Skeletal muscle tissue (tissue), 4 donors: ENCODE measurements around the gene PPARA. TPM values are rescaled to one million over a fixed set of nuclear protein-coding genes. Genes with fewer than 3 reads are reported as not detected.

ENCODE experiments used
- H3K27ac ChIP-seq: one replicate; pipeline ENCODE4 v1.7.0; 2013; ENCODE audit warnings: mild to moderate bottlenecking, low read depth, low read length, inconsistent platforms
- H3K27me3 ChIP-seq, 3 donors: one replicate each; pipeline ENCODE4 v1.7.0; 2013; ENCODE audit warnings: low read length in 3 of 3; ENCODE audit not compliant: control insufficient read depth in 3 of 3, insufficient read depth in 3 of 3
- H3K36me3 ChIP-seq, 3 donors: one replicate each; pipeline ENCODE4 v1.7.0; 2013; ENCODE audit warnings: low read length in 3 of 3; ENCODE audit not compliant: control insufficient read depth in 3 of 3, insufficient read depth in 3 of 3
- H3K4me1 ChIP-seq, 3 donors: one replicate each; pipeline ENCODE4 v1.7.0; 2013; ENCODE audit warnings: low read length in 3 of 3, mild to moderate bottlenecking in 3 of 3; ENCODE audit not compliant: control insufficient read depth in 3 of 3, insufficient read depth in 3 of 3
- H3K4me3 ChIP-seq, 3 donors: one replicate each; pipeline ENCODE4 v1.7.0; 2013; ENCODE audit warnings: low read length in 3 of 3
- H3K9ac ChIP-seq, 3 donors: one replicate each; pipeline ENCODE4 v1.7.0; 2013; ENCODE audit warnings: low read length in 3 of 3, mild to moderate bottlenecking in 3 of 3, moderate library complexity in 2 of 3, low read depth in 1 of 3
- H3K9me3 ChIP-seq, 3 donors: one replicate each; pipeline ENCODE4 v1.7.0; 2013; ENCODE audit warnings: low read length in 3 of 3; ENCODE audit not compliant: control insufficient read depth in 3 of 3
- total RNA-seq: library from RNA; depleted of rRNA; stranded (reverse); fragments of >200 nt; gene quantifications from one replicate; pipeline ENCODE4 v1.2.3, GENCODE V29; 2014
- donor health status: Osteomylitis.

The PPARA gene
- total RNA-seq, 1 donor from 2014 or later, result 18.8 TPM

GRCh38 chr22:46106279-46107022 lies 43.9 kb upstream of the PPARA start:
- Histone ChIP-seq H3K36me3 (peaks cover 29 to 53% (median 40%) of the 10 kb centered on the region in 3 donors), H3K4me1 (peaks cover 95 to 96% (median 95%) of the 10 kb centered on the region in 3 donors), H3K4me3 (peak overlapping the region in 2 of 3 donors; percentile 13 to 29), H3K27me3 (no peaks in the 10 kb centered on the region), H3K9me3 (no peaks in the 10 kb centered on the region), H3K9ac (peak overlapping the region; percentile 36 to 79 (median 51)), H3K27ac (peak overlapping the region; percentile 77)

- peak overlapping the region; percentile 45 to 79 (median 51) for H3K9ac ChIP-seq
- H3K4me1 ChIP-seq, result peaks cover 95 to 97% (median 97%) of the 10 kb centered on the region in 3 donors
- H3K4me3 ChIP-seq, result peak overlapping the region in 2 of 3 donors; percentile 54
- H3K36me3 ChIP-seq, result peaks cover 30 to 46% (median 33%) of the 10 kb centered on the region in 3 donors
- H3K27ac ChIP-seq, result peak overlapping the region; percentile 77
- H3K9me3 ChIP-seq, result no peaks in the 10 kb centered on the region
- no peaks in the 10 kb centered on the region for H3K27me3 ChIP-seq
Measured at GRCh38 chr22:46107089-46107664, 43.1 kb upstream of the PPARA start.

DNA sequence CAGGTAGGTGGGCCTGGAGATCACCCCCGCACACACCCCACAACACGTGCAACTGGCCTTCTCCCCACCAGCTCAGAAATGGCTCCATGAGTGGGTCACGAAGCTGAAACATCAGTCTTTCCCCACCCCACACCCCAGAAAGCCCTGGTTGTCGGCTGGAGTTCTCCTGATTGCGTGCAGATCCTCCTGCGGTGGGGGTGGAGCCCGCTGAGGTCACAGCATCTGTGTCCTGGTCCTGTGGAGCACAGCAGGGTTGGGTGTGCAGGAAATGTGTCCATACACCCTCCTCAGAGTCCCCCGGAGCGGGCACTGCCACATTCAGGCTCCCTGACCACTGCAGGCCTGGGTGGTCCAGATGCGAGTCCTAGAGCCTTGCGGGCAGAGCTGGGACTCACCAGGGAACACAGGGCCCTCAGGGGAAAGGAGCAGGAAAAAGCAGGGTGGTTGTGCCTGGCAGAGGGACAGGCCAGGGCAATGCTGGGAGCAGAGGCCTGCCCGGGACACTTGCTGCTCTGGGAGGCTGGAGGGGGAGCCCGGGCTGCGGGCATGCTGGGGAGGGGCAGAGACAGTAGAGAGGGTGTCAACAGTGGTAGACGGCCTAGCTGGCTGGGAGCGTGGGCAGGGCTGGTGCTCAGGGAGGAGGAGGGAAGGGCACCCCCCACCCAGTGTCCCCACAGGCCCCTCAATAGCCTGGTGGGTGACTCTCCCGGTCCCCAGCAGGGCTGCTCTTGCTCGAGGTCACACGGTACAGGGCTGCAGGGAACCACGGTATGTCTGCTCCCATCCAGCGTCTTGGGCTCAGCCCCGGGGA lies 42.4 kb upstream of the PPARA start:
- Histone ChIP-seq H3K4me1 (peaks cover 96 to 97% (median 97%) of the 10 kb centered on the region in 3 donors), H3K27ac (peak overlapping the region; percentile 77), H3K4me3 (peak overlapping the region in 2 of 3 donors; percentile 54)

GRCh38 chr22:46108564-46109473 lies 41.5 kb upstream of the PPARA start:
- Histone ChIP-seq H3K9me3 (no peaks in the 10 kb centered on the region), H3K9ac (peak overlapping the region; percentile 33 to 79 (median 45)), H3K27ac (peak overlapping the region; percentile 77), H3K4me1 (peaks cover 97% of the 10 kb centered on the region in 3 donors), H3K36me3 (peaks cover 29 to 44% (median 33%) of the 10 kb centered on the region in 3 donors), H3K27me3 (no peaks in the 10 kb centered on the region), H3K4me3 (no peak overlapping the region)

More for the DNA sequence above, 42.4 kb upstream of the PPARA start:
- H3K36me3 ChIP-seq, result peaks cover 28 to 46% (median 29%) of the 10 kb centered on the region in 3 donors
- no peaks in the 10 kb centered on the region for H3K27me3 ChIP-seq
- no peaks in the 10 kb centered on the region for H3K9me3 ChIP-seq
- peak overlapping the region; percentile 33 to 79 (median 45) for H3K9ac ChIP-seq

- H3K9me3 ChIP-seq, result no peaks in the 10 kb centered on the region
- peak overlapping the region; percentile 77 for H3K27ac ChIP-seq
- H3K27me3 ChIP-seq, result no peaks in the 10 kb centered on the region
- H3K4me3 ChIP-seq, result no peak overlapping the region
- peak overlapping the region; percentile 20 to 79 (median 23) for H3K9ac ChIP-seq
- peaks cover 29 to 43% (median 33%) of the 10 kb centered on the region in 3 donors for H3K36me3 ChIP-seq
- peaks cover 95 to 97% (median 97%) of the 10 kb centered on the region in 3 donors for H3K4me1 ChIP-seq
Measured at GRCh38 chr22:46109474-46110003, 40.8 kb upstream of the PPARA start.

DNA sequence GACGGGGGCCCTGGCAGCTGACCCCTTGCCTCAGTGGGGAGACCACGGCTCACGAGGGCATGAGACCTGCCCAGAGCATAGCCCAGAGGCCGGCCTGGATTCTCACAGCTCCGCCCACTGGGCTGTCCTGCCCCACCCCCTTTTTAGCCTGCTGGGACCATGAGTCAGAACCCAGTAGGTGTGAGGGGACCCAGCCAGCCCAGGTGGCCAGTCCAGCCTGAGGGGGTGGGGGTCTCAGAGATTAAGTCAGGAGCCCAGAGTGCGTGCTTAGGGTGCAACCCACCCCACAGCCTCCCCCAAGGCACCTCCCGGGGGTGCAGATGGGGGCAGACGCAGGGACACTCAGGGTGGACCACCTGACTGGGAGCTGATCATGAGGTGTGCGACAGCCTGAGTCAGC lies 40.1 kb upstream of the PPARA start:
- Histone ChIP-seq H3K9me3 (no peaks in the 10 kb centered on the region), H3K4me3 (no peak overlapping the region), H3K27ac (peak overlapping the region; percentile 77), H3K27me3 (no peaks in the 10 kb centered on the region), H3K4me1 (peaks cover 94 to 97% (median 97%) of the 10 kb centered on the region in 3 donors), H3K36me3 (peaks cover 25 to 40% (median 33%) of the 10 kb centered on the region in 3 donors), H3K9ac (peak overlapping the region in 1 of 3 donors; percentile 79)

GRCh38 chr22:46111645-46112306 lies 38.5 kb upstream of the PPARA start:
- Histone ChIP-seq H3K4me1 (peaks cover 88 to 98% (median 95%) of the 10 kb centered on the region in 3 donors), H3K27me3 (no peaks in the 10 kb centered on the region), H3K27ac (peak overlapping the region; percentile 51), H3K9me3 (no peaks in the 10 kb centered on the region), H3K9ac (peak overlapping the region in 1 of 3 donors; percentile 54), H3K4me3 (no peak overlapping the region), H3K36me3 (peaks cover 21 to 35% (median 33%) of the 10 kb centered on the region in 3 donors)

DNA sequence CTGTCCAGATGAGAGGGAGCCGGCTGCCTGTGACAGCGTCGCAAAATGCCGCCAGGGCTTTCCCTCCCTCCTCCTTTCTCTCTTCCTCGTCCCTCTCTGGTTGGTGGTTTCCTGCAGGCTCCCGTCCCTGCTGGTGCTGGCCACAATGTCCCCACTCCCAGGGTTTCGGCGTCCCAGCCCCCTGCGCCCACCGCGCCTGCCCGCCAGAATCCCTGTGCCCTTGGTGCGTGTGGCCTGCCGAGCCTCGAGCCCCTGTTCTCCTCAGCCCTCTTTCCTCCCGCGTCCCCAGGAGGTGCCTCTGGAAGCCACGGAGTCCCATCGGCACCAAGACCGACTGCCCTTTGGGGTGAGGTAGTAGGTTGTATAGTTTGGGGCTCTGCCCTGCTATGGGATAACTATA lies 37.9 kb upstream of the PPARA start:
- Histone ChIP-seq H3K4me3 (no peak overlapping the region), H3K27ac (peak overlapping the region; percentile 51), H3K27me3 (no peaks in the 10 kb centered on the region), H3K4me1 (peaks cover 82 to 94% (median 92%) of the 10 kb centered on the region in 3 donors), H3K9me3 (no peaks in the 10 kb centered on the region), H3K36me3 (peaks cover 21 to 35% (median 33%) of the 10 kb centered on the region in 3 donors), H3K9ac (peak overlapping the region in 2 of 3 donors; percentile 20 to 54)
